LNCaP clone FGC (cell line): ENCODE results near the gene ZFP92.
A peak's percentile ranks its signal among the peaks of the same experiment; 100 is the strongest.

Experiments used
- DNase-seq: peaks from one replicate; pipeline ENCODE4 v3.0.0-alpha.2; 2011; ENCODE audit warnings: low read depth
- H3K4me3 ChIP-seq: 2 replicates; pipeline ENCODE4 v1.5.1; 2011; ENCODE audit warnings: mild to moderate bottlenecking, low read depth, low read length, control low read depth
- TF ChIP-seq, protein P1 (sequence below): IDR thresholded peaks from 2 replicates; pipeline ENCODE4 v1.5.1; 2012; ENCODE audit warnings: mild to moderate bottlenecking; ENCODE audit not compliant: control insufficient read depth, insufficient read depth; ENCODE audit errors: extremely low read depth

ZFP92 gene

DNA sequence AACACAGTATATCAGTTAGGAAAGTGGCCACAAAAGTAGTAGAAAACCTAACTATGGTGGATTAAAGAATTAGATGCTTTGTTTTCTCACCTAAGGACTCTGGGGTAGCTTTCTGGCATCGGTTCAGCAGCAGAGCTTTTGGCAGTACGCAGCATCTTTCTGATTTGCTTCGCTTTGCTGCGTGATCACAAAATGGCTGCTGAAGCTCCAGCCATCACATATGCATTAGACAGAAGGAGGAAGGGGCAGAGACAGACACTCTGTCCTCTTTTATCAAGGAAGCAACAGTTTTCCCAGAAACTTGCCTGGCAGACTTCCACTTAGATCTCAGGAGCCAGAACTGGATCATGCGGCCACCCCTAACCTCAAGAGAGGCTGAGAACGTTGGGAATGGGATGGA, 19.5 kb downstream of the ZFP92 start:
- no peak for DNase-seq
- no peak overlapping the region for H3K4me3 ChIP-seq
- TF ChIP-seq, protein P1, sequence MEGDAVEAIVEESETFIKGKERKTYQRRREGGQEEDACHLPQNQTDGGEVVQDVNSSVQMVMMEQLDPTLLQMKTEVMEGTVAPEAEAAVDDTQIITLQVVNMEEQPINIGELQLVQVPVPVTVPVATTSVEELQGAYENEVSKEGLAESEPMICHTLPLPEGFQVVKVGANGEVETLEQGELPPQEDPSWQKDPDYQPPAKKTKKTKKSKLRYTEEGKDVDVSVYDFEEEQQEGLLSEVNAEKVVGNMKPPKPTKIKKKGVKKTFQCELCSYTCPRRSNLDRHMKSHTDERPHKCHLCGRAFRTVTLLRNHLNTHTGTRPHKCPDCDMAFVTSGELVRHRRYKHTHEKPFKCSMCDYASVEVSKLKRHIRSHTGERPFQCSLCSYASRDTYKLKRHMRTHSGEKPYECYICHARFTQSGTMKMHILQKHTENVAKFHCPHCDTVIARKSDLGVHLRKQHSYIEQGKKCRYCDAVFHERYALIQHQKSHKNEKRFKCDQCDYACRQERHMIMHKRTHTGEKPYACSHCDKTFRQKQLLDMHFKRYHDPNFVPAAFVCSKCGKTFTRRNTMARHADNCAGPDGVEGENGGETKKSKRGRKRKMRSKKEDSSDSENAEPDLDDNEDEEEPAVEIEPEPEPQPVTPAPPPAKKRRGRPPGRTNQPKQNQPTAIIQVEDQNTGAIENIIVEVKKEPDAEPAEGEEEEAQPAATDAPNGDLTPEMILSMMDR = no peak

DNA sequence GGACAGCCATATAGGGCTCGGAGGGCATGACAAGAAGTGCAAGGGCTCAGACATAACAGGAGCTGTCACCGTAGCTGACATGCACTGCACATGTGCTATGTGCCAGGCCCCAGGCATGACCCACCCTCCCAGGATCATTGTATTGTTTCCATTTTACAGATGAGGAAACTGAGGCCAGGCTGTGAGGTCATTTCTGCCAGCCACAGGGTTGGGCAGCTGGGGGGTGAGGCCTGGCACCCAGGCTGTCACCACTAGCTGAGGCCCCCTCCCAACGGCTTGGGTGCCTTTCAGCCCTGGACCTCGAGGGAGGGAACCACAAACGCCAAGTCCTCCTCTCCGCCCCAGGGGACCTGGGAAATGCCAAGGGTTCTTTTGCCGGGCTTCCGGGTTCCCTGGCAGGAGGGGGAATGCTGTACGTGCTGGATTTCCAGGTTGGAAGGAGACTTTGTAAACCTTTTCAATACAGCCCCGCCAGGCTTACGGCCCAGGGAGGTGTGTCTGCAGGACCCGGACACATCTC, 21.9 kb downstream of the ZFP92 start:
- no peak for DNase-seq
- H3K4me3 ChIP-seq = no peak overlapping the region
- TF ChIP-seq, protein P1 = no peak

DNA sequence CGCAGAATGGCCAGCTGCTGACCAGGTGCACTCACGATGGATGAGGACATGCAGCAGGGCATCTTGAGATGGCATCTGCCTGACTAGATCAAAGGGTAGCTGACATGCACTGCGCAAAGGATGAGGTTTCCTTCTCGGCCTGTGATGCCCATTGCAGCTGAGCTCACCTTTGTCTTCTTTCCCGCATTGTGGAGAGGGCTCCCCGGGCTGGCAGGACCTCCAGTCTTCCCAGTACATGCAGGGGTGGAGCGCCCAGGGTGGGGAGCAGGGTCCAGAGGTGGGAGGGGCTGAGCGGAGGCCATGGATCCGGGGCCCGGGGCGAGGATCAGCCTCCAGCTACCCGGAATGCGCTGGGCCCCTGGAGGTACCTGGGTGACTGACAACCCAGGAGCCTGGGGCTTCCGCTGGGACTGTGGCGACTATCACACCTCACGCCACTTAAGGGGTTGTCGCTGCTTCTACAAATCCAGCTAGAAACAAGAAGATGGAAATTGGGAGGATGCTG, 22.6 kb downstream of the ZFP92 start:
- H3K4me3 ChIP-seq = no peak overlapping the region
- DNase-seq = no peak
- TF ChIP-seq, protein P1 = no peak

DNA sequence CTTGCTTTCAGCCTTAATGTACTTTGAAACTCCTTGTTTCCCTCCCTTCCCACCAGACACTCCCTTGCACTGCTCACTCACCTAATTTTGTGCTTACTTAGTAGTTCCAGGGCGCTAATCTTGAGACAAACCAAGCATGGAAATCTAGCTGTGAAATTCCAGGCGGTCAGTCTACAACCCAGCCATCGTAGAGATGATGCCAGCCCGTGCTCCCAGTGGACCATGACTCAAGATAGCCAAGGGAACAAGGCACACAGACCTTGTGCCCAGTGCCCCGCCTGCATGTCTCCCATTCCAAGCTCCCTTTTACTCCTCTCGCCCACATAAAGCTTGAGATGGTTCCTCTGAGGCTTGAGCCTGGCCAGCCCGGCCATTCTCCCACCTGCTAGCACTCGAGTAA, 23.5 kb downstream of the ZFP92 start:
- TF ChIP-seq, protein P1 = no peak
- no peak for DNase-seq
- no peak overlapping the region for H3K4me3 ChIP-seq

DNA sequence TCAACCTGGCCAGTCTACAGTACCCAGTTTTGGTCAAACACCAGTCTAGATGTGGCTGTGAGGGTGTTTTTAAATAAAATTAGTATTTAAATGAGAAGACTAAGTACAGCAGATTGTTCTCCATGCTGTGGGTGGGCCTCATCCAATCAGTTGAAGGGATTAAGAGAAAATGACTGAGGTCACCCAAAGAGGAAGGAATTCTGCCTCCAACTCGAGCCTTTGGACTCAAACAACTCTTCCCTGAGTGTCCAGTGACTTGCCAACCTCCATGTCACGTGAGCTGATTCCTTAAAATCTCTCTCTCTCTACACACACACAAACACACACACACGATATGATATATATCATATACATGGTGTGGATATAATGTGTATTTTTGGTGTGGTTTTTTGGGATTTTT, 24.6 kb downstream of the ZFP92 start:
- DNase-seq = no peak
- no peak overlapping the region for H3K4me3 ChIP-seq
- TF ChIP-seq, protein P1 = no peak

DNA sequence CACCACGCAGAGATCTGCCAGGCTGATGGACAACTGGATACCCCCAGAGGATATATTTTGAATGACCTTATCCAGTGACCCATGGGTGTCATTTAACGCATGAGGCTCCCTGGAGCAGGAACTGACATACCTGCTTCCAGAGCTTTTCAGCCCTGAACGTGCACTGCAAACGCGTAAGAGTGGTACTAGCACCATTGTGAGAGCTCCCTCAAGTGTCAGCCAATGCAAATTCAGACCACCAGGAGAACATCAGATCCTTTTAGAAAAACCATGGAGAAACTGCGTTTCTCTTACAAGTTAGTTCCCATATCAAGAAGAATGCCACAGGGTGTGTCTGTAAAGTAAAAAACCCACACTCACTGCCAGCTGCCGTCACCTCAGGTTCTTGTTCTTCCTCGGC, 27.3 kb downstream of the ZFP92 start:
- TF ChIP-seq, protein P1 = peak; percentile 43
- no peak overlapping the region for H3K4me3 ChIP-seq
- no peak for DNase-seq

DNA sequence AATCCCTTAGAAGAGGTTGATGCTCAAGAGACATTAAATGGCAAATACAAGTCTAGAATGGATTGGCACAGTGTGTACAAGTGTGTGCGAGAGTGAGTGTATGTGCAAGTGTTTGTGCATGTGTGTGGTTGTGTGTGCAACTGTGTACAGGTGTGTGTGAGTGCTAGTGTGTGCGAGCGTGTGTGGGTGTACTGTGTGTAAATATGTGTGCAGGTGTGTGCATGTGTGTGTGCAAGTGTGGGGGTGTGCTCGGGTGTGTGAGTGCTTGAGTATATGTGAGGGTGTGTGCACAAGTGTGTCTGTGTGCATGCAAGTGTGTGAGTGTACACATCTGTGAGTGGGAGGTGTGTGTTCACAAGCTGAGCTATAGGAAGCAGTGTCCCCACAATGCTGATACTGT, 28.7 kb downstream of the ZFP92 start:
- TF ChIP-seq, protein P1 = no peak
- DNase-seq = no peak
- H3K4me3 ChIP-seq = no peak overlapping the region
